H1 (cell line): Measurements from ENCODE around the gene ZSCAN12. TPM values are rescaled to one million over a fixed set of nuclear protein-coding genes. Genes with fewer than 3 reads are reported as not detected.

Source experiments
- ASH2L ChIP-seq: fragments of 200-600, 300-600 bp; sonication (generic); IDR thresholded peaks from one replicate; pipeline ENCODE4 v1.7.1; 2017; ENCODE audit warnings: low read length
- BACH1 ChIP-seq: IDR thresholded peaks from 2 replicates; pipeline ENCODE4 v1.6.1; 2012; ENCODE audit warnings: low read length, improper control_type of control experiment
- CEBPB ChIP-seq: IDR thresholded peaks from 2 replicates; pipeline ENCODE4 v1.6.1; 2012; ENCODE audit warnings: low read depth, low read length
- CHD1 ChIP-seq: IDR thresholded peaks from 2 replicates; pipeline ENCODE4 v1.6.1; 2012; ENCODE audit warnings: low read depth, low read length, improper control_type of control experiment
- EGR1 ChIP-seq: IDR thresholded peaks from 2 replicates; pipeline ENCODE4 v1.6.1; 2011; ENCODE audit warnings: low read depth, low read length, borderline replicate concordance
- HDAC2 ChIP-seq, 2 experiments: fragments of 300-600 bp in 1 of 2; sonication (generic) in 1 of 2; IDR thresholded peaks; 2 replicates each; pipeline ENCODE4 v1.6.1; 2011 to 2012; ENCODE audit warnings: low read depth in 2 of 2, low read length in 2 of 2, mild to moderate bottlenecking in 2 of 2, moderate library complexity in 2 of 2, borderline replicate concordance in 1 of 2, inconsistent platforms in 1 of 2
- JUND ChIP-seq: IDR thresholded peaks from 2 replicates; pipeline ENCODE4 v1.6.1; 2011; ENCODE audit warnings: mild to moderate bottlenecking, improper control_type of control experiment, low read length
- KDM1A ChIP-seq: fragments of 200-600, 300-600 bp; sonication (generic); IDR thresholded peaks from 2 replicates; pipeline ENCODE4 v1.7.1; 2016; ENCODE audit warnings: mild to moderate bottlenecking, low read length, borderline replicate concordance
- POLR2AphosphoS5 ChIP-seq: IDR thresholded peaks from 2 replicates; pipeline ENCODE4 v1.6.1; 2011; ENCODE audit warnings: low read depth, low read length
- RAD21 ChIP-seq, 2 experiments: IDR thresholded peaks in 1 of 2; conservative IDR thresholded peaks in 1 of 2; 2 replicates each; pipeline ENCODE4 v1.6.1; 2011; ENCODE audit warnings: low read depth in 2 of 2, low read length in 2 of 2, improper control_type of control experiment in 1 of 2, inconsistent platforms in 1 of 2, mild to moderate bottlenecking in 1 of 2, moderate library complexity in 1 of 2
- RBBP5 ChIP-seq: IDR thresholded peaks from 2 replicates; pipeline ENCODE4 v1.7.1; 2012; ENCODE audit warnings: low read depth, mild to moderate bottlenecking, inconsistent platforms, low read length, moderate library complexity, borderline replicate concordance
- RFX5 ChIP-seq: IDR thresholded peaks from 2 replicates; pipeline ENCODE4 v1.6.1; 2011; ENCODE audit warnings: low read depth, low read length, improper control_type of control experiment, borderline replicate concordance
- SIN3A ChIP-seq, 2 experiments: IDR thresholded peaks in 1 of 2; conservative IDR thresholded peaks in 1 of 2; 2 replicates each; pipeline ENCODE4 v1.6.1; 2011 to 2012; ENCODE audit warnings: low read length in 2 of 2, improper control_type of control experiment in 1 of 2, low read depth in 1 of 2, mild to moderate bottlenecking in 1 of 2
- SP1 ChIP-seq: IDR thresholded peaks from 2 replicates; pipeline ENCODE4 v1.6.1; 2011; ENCODE audit warnings: low read depth, low read length
- SP4 ChIP-seq: IDR thresholded peaks from 2 replicates; pipeline ENCODE4 v1.6.1; 2012; ENCODE audit warnings: low read length, inconsistent platforms
- TAF1 ChIP-seq: IDR thresholded peaks from 2 replicates; pipeline ENCODE4 v1.6.1; 2011; ENCODE audit warnings: mild to moderate bottlenecking, low read depth, low read length
- TCF12 ChIP-seq: IDR thresholded peaks from 2 replicates; pipeline ENCODE4 v1.6.1; 2011; ENCODE audit warnings: low read depth, mild to moderate bottlenecking, low read length
- polyA plus RNA-seq, 7 experiments: library from polyadenylated mRNA; depleted of rRNA in 3 of 7; stranded (reverse) in 5 of 7; unstranded in 2 of 7; fragments of >200 nt in 5 of 7; fragments of 200-250 nt in 2 of 7; gene quantifications; 1 replicate in 5 of 7; 2 replicates in 1 of 7; 4 replicates in 1 of 7; pipeline versions ENCODE4 v1.2.1 to v1.2.3, GENCODE V29; 2011 to 2013; ENCODE audit warnings: missing spikeins in 2 of 7, mixed read lengths in 2 of 7
- total RNA-seq: library from RNA; stranded (reverse); fragmentation: NEBNext Ultra II Directional; extraction: Animal tissue kit (Norgen Biotek cat#: 25700); gene quantifications from 2 replicates; pipeline ENCODE4 v1.2.1, GENCODE V29; 2021
- TF ChIP-seq, protein P1 (sequence below), 3 experiments: IDR thresholded peaks; 1 replicate in 2 of 3; 2 replicates in 1 of 3; pipeline versions ENCODE4 v1.5.1 to v1.6.1; 2011; ENCODE audit warnings: low read length in 3 of 3, mild to moderate bottlenecking in 3 of 3, inconsistent platforms in 2 of 3, low read depth in 1 of 3, moderate library complexity in 1 of 3; ENCODE audit not compliant: insufficient read depth in 1 of 3; ENCODE audit errors: control extremely low read depth in 1 of 3
- TF ChIP-seq, protein P2 (sequence below): IDR thresholded peaks from 2 replicates; pipeline ENCODE4 v1.6.1; 2011; ENCODE audit warnings: low read depth, mild to moderate bottlenecking, low read length; ENCODE audit not compliant: insufficient read depth
- TF ChIP-seq, protein P3 (sequence below): IDR thresholded peaks from 2 replicates; pipeline ENCODE4 v1.6.1; 2012; ENCODE audit warnings: inconsistent platforms

The ZSCAN12 gene
- total and polyA plus RNA-seq, 2 of the 8 experiments (the other 6 are each of a cell fraction or from before 2014, with no cell fraction given) = 2.2 to 9.6 TPM

DNA sequence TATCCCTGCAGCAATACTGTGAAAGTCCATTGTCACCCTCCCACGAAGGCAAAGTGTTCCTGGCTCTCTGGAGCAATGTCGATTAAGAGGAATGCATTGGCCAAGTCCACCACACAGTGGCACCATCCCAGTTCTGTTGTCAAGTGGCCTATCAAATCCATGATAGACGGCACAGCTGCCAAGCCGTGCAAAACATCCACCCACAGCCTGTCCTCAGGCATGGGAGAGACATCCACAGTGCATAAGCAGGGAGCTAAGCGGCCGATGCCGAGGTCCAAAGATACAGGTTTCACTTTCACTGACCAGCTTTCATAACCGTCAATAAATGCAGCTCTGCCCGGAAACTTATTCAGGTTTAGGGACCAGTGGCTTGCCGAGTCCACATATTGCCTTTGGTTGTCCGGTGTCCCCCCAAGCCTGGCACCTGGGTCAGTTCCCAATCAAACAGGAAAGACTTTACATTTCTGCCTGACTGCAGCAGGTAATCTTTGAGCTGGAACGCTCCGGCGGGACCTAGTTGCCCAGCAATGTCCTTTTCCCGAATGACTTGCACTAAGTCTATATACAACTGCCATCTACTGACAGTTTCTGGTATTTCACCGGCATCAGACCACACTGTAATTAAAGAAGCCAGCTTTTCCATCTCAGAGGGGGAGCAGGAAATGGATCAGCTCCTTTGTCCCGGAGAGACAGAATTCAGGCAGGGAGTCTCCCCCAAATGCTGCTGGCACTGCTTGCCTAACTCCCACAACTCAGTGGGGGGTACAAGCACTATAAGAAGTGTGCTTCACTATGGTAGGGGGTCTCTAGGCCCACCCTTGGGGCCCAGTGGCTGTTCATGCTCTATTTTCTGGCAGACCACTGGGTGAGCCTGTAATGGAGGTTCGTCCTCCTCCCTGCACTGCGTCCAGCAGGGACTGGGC lies 43.5 kb downstream of the ZSCAN12 start (continued):
- no peak for TF ChIP-seq SP4
- peak; percentile 56; the same call in 1 of the 2 replicates for TF ChIP-seq SP1
- TF ChIP-seq, protein P1, sequence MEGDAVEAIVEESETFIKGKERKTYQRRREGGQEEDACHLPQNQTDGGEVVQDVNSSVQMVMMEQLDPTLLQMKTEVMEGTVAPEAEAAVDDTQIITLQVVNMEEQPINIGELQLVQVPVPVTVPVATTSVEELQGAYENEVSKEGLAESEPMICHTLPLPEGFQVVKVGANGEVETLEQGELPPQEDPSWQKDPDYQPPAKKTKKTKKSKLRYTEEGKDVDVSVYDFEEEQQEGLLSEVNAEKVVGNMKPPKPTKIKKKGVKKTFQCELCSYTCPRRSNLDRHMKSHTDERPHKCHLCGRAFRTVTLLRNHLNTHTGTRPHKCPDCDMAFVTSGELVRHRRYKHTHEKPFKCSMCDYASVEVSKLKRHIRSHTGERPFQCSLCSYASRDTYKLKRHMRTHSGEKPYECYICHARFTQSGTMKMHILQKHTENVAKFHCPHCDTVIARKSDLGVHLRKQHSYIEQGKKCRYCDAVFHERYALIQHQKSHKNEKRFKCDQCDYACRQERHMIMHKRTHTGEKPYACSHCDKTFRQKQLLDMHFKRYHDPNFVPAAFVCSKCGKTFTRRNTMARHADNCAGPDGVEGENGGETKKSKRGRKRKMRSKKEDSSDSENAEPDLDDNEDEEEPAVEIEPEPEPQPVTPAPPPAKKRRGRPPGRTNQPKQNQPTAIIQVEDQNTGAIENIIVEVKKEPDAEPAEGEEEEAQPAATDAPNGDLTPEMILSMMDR (IDR thresholded peaks at IDR 0.05; ENCODE audit: control extremely low read depth in 1 of 3, insufficient read depth in 1 of 3, low read depth in 1 of 3, low read length in 3 of 3) = peak; percentile 18 to 72 (median 66)
- peak; percentile 41; the same call in 1 of the 2 replicates for TF ChIP-seq RBBP5
- TF ChIP-seq, protein P2, sequence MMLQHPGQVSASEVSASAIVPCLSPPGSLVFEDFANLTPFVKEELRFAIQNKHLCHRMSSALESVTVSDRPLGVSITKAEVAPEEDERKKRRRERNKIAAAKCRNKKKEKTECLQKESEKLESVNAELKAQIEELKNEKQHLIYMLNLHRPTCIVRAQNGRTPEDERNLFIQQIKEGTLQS = no peak
- TF ChIP-seq KDM1A = no peak
- TF ChIP-seq BACH1 = no peak
- TF ChIP-seq CHD1 = no peak
- TF ChIP-seq RAD21 (IDR thresholded peaks at IDR 0.05 in 1 of 2, conservative IDR thresholded peaks at IDR 0.05 in 1 of 2; ENCODE audit: low read depth in 2 of 2, low read length in 2 of 2) = peak; percentile 81 to 86
- no peak for TF ChIP-seq RFX5
- peak; percentile 31 for TF ChIP-seq ASH2L
- no peak for TF ChIP-seq TCF12
- peak in 1 of 2 experiments; percentile 65; a peak in 2 of 4 replicates for TF ChIP-seq SIN3A (conservative IDR thresholded peaks at IDR 0.05 in 1 of 2, IDR thresholded peaks at IDR 0.05 in 1 of 2; ENCODE audit: low read depth in 1 of 2, low read length in 2 of 2)
- TF ChIP-seq POLR2AphosphoS5 = 0 out of 2 replicates have a peak, but pooled peaks have one; percentile 23
- TF ChIP-seq, protein P3, sequence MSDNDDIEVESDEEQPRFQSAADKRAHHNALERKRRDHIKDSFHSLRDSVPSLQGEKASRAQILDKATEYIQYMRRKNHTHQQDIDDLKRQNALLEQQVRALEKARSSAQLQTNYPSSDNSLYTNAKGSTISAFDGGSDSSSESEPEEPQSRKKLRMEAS = no peak
- TF ChIP-seq JUND = no peak
- peak; percentile 27; the same call in 1 of the 2 replicates for TF ChIP-seq CEBPB
- peak; percentile 60; the same call in 1 of the 2 replicates for TF ChIP-seq TAF1
- TF ChIP-seq HDAC2 (IDR thresholded peaks at IDR 0.05; ENCODE audit: borderline replicate concordance in 1 of 2, low read depth in 2 of 2, low read length in 2 of 2) = no peak
- TF ChIP-seq EGR1 = 0 out of 2 replicates have a peak, but pooled peaks have one; percentile 49
- TF ChIP-seq, all 59 proteins: peak for 12
